ENCODE data around the gene NR2F2.

The NR2F2 gene

DNA sequence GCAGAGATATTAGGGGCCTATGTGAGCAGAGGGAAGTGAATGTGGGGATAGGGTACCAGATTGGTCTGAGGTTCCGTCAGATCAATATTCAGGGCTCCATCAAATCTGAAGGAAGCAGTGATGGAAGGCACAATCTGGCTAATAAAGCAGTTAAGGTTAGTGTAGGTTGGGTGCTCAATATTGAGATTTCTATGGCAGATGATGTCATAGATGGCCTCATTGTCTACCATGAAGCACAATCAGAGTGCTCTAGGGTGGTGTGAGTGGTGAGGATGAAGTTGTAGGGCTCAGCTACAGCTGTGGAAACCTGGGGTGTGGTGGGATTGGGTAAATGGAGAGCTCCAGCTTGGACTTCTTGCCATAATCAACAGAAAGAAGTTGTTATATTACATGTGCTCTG is 58.2 kb downstream of the NR2F2 start:
- FAIRE-seq (no peak), DNase-seq (ENCODE audit: insufficient read length, low spot score) (no peak)
- no peak for TF ChIP-seq CTCF (IDR thresholded peaks at IDR 0.05; ENCODE audit: insufficient read depth, missing control alignments)

Data from D721Med (cell line).